GM12892 (cell line): Measurements from ENCODE around the gene FAM180B.

Experiments
- POLR2A ChIP-seq: IDR thresholded peaks from 2 replicates; pipeline ENCODE4 v1.6.1; 2011; ENCODE audit warnings: low read depth, low read length, control low read depth
- TAF1 ChIP-seq: IDR thresholded peaks from 2 replicates; pipeline ENCODE4 v1.6.1; 2011; ENCODE audit warnings: low read depth, mild to moderate bottlenecking, control low read depth, low read length, borderline replicate concordance

GRCh38 chr11:47595967-47596366, 9.5 kb downstream of the FAM180B start:
- TF ChIP-seq POLR2A, result no peak
- no peak for TF ChIP-seq TAF1
